PFSK-1 (cell line): Measurements from ENCODE around the gene NDUFAF3.

Source experiments
- FOXP2 ChIP-seq: optimal IDR thresholded peaks from 2 replicates; pipeline ENCODE3; 2011; ENCODE audit warnings: borderline replicate concordance, control low read depth, inconsistent platforms; ENCODE audit not compliant: insufficient read depth; ENCODE audit errors: extremely low read length, extremely low read depth
- POLR2AphosphoS5 ChIP-seq: IDR thresholded peaks from 2 replicates; pipeline ENCODE4 v1.6.1; 2012; ENCODE audit warnings: low read depth, mild to moderate bottlenecking, control low read depth, low read length, moderate library complexity
- SIN3A ChIP-seq: IDR thresholded peaks from 2 replicates; pipeline ENCODE4 v1.6.1; 2012; ENCODE audit warnings: mild to moderate bottlenecking, low read length, moderate library complexity, borderline replicate concordance; ENCODE audit not compliant: insufficient read depth
- TAF1 ChIP-seq: IDR thresholded peaks from 2 replicates; pipeline ENCODE4 v1.6.1; 2012; ENCODE audit warnings: low read length, control low read depth, borderline replicate concordance; ENCODE audit not compliant: insufficient read depth
- TF ChIP-seq, protein P1 (sequence below), 2 experiments: IDR thresholded peaks; 2 replicates each; pipeline versions ENCODE4 v1.6.1 to v1.8.0; 2011 to 2012; ENCODE audit warnings: low read depth in 2 of 2, low read length in 2 of 2, control low read depth in 1 of 2, inconsistent platforms in 1 of 2, mild to moderate bottlenecking in 1 of 2, moderate library complexity in 1 of 2; ENCODE audit not compliant: insufficient read depth in 1 of 2

The NDUFAF3 gene

DNA sequence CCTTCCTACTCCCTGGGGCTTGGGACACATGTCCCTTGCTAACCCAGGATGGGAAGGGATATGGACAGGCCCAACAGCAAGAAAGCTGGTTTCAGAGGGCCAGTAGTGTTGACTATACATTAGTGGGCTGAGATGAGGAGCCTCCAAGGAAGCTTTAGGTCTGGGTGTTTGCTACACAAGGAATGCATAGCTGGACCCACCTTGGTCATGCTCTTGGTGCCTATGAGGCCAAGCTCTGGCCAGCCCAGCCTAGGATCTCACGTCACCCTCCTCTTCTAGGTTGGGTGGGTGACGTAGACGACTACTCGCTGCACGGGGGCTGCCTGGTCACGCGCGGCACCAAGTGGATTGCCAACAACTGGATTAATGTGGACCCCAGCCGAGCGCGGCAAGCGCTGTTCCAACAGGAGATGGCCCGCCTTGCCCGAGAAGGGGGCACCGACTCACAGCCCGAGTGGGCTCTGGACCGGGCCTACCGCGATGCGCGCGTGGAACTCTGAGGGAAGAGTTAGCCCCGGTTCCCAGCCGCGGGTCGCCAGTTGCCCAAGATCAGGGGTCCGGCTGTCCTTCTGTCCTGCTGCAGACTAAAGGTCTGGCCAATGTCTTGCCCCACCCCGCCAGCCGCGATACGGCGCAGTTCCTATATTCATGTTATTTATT is 15.4 kb upstream of the NDUFAF3 start:
- TF ChIP-seq SIN3A (no peak), FOXP2 (no peak), TAF1 (no peak), POLR2AphosphoS5 (no peak)
- TF ChIP-seq, protein P1, sequence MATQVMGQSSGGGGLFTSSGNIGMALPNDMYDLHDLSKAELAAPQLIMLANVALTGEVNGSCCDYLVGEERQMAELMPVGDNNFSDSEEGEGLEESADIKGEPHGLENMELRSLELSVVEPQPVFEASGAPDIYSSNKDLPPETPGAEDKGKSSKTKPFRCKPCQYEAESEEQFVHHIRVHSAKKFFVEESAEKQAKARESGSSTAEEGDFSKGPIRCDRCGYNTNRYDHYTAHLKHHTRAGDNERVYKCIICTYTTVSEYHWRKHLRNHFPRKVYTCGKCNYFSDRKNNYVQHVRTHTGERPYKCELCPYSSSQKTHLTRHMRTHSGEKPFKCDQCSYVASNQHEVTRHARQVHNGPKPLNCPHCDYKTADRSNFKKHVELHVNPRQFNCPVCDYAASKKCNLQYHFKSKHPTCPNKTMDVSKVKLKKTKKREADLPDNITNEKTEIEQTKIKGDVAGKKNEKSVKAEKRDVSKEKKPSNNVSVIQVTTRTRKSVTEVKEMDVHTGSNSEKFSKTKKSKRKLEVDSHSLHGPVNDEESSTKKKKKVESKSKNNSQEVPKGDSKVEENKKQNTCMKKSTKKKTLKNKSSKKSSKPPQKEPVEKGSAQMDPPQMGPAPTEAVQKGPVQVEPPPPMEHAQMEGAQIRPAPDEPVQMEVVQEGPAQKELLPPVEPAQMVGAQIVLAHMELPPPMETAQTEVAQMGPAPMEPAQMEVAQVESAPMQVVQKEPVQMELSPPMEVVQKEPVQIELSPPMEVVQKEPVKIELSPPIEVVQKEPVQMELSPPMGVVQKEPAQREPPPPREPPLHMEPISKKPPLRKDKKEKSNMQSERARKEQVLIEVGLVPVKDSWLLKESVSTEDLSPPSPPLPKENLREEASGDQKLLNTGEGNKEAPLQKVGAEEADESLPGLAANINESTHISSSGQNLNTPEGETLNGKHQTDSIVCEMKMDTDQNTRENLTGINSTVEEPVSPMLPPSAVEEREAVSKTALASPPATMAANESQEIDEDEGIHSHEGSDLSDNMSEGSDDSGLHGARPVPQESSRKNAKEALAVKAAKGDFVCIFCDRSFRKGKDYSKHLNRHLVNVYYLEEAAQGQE (IDR thresholded peaks at IDR 0.05; ENCODE audit: insufficient read depth in 1 of 2, low read depth in 2 of 2, low read length in 2 of 2): no peak

DNA sequence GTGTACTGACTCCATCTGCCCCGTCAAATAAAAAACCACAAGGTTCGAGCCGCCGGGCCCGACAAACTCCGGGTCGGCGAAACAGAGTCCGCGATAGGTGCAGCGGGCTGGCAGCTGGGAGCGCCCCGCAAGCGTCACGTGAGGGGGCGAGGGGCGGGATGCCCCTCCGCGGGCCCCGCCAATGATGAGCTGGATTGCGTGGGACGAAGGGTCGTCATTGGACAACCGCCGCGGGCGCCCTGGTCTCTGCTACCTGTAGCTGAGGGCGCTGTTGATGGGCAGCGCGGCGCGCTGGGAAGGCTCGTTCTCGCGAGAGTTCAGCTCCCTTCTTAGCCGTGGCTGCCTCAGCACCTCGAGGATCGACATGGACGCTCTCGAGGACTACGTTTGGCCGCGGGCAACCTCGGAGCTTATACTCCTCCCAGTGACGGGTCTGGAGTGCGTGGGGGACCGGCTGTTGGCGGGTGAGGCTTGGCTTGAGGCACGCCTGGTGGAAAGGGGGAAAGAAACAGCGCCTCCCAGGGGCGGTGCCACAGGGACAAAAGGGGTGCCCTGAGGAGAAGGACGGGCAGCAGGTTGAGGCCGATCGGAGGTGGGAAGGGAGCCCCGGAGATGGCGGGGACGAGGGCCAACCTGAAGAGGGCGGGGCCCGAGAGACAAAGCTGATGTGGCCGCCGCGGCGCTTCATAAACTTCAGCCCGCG is 14.7 kb upstream of the NDUFAF3 start, which contains the start of gene WDR6:
WDR6 (plus strand) TSS at position 324 of the 703 bp plus-strand sequence; CDS start at position 365, 41 bp downstream.
- TF ChIP-seq TAF1 (peak; percentile 58; the same call in 1 of the 2 replicates), FOXP2 (no peak), POLR2AphosphoS5 (peak; percentile 66; the same call in 1 of the 2 replicates), SIN3A (peak; percentile 80; the same call in 1 of the 2 replicates)
- TF ChIP-seq, protein P1 (IDR thresholded peaks at IDR 0.05; ENCODE audit: insufficient read depth in 1 of 2, low read depth in 2 of 2, low read length in 2 of 2): no peak

DNA sequence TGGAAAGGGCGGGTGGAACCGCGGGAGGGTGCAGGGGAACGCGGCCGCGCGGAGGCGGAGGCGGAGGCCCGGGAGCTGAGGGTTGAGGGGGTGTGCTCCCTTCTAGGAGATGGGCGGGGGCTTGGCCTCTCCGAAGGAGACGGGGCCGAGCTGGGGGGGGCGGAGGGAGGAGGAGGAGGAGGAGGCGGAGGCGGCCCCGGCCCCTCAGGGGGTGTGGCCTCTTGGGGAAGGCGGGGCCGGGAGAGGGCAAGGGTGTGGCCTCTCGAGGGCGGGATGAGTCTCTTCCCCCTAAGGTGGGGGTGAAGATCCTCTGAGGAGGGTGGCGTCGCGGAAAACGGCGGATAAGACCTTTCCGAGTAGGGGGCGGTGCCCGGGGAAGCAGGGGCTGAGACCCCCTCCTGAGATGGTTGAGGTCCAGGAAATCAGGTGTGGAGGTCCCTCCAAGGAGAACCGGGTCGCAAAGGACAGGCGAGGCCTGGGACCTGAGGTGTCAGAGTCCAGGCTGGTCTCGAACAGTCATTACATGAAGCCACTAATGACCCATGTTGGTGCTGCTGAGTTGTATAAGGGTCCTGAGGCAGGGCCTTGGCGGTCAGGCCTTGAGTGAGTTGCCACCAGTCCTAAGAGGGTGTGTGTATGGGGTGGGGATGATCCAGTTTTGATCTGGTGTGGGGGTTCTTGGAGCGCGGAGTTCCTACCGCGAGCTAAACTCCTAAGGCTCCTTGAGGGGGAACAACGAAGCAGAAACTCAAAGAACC is 14.0 kb upstream of the NDUFAF3 start:
- TF ChIP-seq SIN3A (no peak), FOXP2 (no peak), POLR2AphosphoS5 (no peak), TAF1 (no peak)
- TF ChIP-seq, protein P1 (IDR thresholded peaks at IDR 0.05; ENCODE audit: insufficient read depth in 1 of 2, low read depth in 2 of 2, low read length in 2 of 2): no peak

DNA sequence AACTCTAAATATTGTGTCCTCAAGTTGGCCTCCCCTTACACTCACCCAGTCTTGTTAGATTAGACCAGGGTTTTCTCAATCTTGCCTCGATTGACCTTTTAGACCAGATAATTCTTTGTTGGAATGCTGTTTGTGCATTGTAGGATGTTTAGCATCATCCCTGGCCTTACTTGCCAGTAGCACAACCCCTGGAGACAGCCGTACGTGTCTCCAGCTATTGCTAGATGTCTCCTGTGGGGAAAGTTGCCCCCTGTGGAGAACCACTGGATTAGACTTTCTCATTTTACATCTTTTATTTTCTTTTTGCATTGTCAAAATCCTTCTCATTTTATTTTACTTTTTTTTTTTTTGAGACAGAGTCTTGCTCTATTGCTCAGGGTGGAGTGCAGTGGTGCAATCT is 12.5 kb upstream of the NDUFAF3 start:
- TF ChIP-seq, protein P1 (IDR thresholded peaks at IDR 0.05; ENCODE audit: insufficient read depth in 1 of 2, low read depth in 2 of 2, low read length in 2 of 2): no peak
- TF ChIP-seq POLR2AphosphoS5 (no peak), TAF1 (no peak), FOXP2 (no peak), SIN3A (no peak)
